ENCODE data around the gene FGFR2.

The FGFR2 gene

DNA sequence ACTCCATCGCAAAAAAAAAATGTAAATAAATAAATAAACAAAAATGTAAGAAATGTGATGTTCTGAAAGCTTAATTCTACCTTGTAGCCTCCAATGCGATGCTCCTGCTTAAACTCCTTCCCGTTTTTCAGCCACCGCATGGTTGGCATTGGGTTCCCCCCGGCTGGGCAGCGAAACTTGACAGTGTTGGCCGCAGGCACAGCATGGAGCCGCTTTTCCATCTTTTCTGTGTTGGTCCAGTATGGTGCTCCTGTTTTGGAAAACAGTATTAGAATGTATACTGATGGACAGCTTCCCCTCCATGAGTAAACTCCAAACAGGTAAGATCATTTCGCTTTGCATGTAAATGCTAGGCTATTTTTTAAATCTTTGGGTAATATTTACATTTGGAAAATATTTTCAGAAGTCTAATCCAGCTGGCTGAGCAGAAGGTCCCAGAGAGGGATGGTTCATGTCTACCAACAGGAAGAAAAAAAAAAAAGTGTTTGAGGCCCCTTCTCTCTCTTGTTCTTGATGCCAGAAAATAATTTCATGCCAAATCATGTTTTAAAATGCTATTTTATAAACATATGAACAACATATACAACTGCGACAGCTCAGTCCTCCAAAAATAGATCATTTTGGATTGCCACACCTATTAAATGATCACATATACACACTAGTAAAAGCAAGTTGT is 46.9 kb downstream of the FGFR2 start:
- no peak for DNase-seq

DNA sequence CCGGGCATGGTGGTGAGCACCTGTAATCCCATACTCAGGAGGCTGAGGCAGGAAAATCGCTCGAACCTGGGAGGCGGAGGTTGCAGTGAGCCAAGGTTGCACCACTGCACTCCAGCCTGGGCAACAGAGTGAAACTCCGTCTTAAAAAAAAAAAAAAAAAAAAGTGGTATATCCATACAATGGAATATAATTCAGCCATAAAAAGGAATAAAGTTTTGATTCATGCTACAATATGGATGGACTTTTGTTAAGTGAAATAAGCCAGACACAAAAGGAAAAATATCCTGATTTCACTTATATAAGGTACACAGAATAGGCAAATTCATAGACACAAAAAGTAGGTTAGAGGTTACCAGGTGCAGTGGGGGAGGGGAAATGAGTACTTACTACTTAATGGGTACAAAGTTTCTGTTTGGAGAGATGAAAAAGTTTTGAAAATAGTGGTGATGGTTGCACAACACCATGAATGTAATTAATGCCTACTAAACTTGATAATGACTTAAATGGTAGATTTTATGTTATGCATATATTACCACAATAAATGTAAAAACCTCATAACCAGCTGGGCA is 53.9 kb downstream of the FGFR2 start:
- no peak for DNase-seq

DNA sequence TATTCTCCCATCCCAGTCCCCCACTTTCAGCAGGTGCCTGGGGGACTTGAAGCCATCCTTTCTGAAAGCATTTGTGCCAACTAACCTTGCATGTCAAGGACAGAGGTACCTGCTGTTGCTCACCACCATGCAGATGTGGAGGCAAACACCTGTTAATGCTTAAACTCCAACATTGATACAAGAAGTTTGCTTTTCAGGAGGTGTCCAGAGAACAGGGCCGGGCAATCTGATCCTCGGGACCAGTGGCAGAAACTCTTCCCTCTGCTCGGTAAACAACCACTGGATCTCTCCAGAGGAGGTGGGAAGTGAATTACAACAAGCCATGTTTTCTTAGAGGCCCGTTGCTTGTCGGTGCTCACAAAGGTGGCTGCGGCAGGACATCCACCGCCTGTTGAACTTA is 54.7 kb downstream of the FGFR2 start:
- no peak for DNase-seq

- DNase-seq, result no peak
Observed at GRCh38 chr10:121541450-121542120, 56.7 kb downstream of the FGFR2 start.

- DNase-seq, result no peak
Observed at GRCh38 chr10:121540732-121541395, 57.4 kb downstream of the FGFR2 start.

GRCh38 chr10:121539786-121540185 is 58.5 kb downstream of the FGFR2 start:
- peak in 1 of 14 donors; percentile 28 for DNase-seq

DNA sequence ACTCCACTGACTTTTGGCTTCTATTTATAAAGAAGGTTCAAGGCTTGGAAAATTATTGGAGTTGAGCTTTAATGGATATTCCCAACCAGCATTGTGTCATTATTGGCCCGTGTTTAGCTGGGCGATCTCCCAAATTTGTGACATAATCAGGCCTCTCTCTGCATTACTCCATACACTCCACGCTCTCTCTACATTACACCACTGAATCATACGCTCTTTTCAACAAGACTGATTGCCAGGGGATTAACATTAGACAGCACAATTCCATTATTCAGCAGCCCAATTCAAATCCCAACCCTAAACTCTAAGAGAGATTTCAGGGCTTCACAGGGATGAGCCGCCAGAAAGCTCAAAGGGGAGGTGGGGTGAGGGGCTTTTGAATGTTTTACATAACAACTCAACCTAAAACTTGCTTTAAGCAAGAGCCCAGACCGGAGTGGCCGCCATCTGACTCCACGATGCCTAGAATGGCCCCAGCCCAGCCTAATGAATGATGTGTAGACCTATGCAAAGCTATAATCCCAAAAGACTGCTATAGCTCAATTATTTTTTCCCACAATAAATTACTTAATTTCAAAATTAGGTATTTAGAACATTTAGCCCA is 61.8 kb downstream of the FGFR2 start:
- DNase-seq, result peak in 6 of 14 donors; percentile 23 to 43 (median 36)

DNA sequence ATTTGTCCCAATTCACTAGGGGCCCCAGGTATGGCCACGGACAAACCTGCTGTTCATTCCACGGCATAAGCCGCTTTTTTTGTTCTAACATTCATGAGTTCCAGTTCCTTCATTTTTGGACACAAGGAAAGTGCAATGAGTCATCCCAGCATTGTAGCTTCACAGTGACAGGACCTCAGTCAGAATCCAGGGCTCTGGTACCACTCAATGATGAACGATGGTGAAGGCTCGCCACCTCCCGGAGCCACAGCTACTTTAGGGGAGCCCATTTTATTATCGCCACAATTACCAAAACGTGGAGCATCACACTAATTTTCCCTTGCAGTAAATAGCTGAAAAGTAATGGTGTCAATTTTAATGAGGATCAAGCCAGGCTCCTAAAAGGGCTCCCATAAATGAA is 62.9 kb downstream of the FGFR2 start:
- DNase-seq, result peak in 1 of 14 donors; percentile 22

- peak in 9 of 14 donors; percentile 31 to 82 (median 44) for DNase-seq
Observed at GRCh38 chr10:121532292-121532864, 65.9 kb downstream of the FGFR2 start.

- DNase-seq, result peak in 1 of 14 donors; percentile 40
Observed at GRCh38 chr10:121531830-121532178, 66.4 kb downstream of the FGFR2 start.

DNA sequence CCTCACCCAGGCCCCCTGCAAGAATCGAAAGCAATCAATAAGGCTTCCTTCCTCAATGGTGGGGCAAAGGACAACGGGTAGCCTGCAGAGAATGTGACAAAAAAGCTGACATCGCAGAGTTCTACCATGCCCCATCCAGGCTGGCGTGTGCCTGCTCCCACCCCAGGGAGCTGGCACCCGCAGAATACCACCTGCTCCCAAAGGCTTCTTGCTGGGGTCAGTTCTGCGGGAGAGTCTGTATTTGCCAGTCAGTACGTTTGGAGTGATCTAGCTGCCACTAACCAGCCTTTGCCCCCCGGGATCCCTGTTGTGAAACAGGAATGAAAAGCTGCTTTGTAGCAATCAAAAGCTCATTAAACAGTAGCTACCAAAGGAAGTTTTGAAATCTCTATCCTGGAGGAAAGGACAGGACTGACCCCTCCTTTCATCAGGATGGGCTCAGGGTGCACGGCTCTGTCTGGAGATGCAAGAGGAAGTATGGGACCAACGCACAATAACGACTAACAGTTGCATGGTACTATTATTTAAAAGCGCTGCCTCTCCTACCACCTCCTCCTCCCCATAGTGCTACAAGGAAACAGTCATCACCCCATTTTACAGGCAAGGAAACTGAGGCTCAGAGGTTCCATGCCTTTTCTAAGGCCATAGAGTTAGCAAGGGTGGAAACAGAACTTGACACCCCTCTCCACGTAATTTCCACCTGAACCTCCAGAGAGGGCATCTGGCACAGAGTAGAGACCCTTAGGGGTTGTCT is 67.0 kb downstream of the FGFR2 start:
- peak in 2 of 14 donors; percentile 33 to 38 for DNase-seq

DNA sequence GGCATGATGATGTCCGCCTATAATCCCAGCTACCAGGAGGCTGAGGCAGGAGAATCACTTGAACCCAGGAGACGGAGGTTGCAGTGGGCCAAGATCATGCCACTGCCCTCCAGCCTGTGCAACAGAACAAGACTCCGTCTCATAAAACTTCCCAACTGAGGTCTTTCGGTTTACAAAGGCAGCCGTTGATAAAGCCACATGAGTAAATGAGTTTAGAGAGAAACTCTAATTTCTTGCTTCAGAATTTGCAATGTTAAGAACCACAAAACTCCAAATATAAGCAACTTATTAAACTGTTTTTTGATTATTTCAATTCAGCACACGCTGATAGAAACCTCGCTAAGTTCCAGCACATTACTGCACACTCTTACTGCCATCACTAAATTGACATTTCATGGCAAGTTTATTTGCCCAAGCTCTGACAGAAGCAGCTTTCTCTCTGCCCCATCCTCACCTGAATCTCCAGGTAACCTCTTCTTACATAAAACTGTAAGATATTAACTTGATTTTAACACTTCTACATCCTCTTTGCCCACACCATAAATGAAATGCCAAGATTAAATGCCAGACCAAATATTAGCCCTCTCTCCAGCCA is 67.7 kb downstream of the FGFR2 start:
- no peak for DNase-seq

DNA sequence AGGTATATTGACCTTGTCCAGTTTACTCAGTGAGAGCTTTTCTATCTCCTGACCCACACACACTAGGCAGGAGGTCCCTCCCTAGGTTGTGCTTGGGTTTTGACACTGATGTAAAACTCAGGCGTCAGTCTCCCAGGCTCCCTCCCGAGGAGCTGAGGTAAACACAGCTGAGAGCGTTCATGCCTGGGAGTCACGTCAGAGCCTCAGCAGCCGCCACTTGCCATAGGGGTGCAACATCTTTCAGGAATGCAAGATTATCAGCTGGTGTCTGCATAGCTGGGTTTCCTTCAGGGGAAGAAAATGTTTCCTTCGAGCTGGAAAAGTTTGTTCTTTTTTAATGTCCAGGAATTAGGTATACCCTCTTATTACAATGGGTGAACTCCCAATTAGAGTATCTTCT is 70.6 kb downstream of the FGFR2 start:
- DNase-seq, result no peak

- DNase-seq, result no peak
Observed at GRCh38 chr10:121526801-121527221, 71.4 kb downstream of the FGFR2 start.

DNA sequence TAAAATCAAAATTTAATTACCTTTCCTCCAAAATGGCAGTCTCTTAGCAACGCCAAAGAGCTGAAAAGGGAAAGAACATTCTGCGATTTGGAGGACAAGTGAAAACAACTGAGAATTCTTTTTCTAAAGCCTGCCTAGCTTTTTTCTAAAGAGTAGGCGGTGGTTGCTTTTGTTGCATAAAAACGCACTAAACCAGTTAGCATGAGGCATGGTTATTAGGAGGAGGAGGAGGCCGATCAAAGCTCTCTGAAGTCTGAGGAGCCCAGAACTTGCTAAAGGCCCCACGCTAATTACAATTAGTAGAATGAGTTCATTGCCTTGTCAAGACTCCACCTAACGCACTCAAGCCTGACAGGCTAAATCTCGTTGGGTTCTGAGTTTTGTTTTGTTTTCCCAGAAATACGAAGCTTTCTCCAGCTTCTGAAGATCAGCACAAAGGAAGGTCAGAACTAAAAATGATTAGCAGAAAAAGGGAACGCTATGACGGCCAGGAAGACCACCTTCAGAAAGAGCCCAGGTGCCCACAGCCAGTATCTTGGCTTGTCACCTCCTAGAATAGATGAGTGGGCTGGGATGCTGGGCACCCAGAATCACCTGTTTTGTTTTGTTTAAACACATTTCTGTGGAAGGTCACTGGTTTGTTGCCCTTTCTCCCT is 72.0 kb downstream of the FGFR2 start:
- peak in 1 of 14 donors; percentile 30 for DNase-seq

- DNase-seq, result peak in 1 of 14 donors; percentile 36
Observed at GRCh38 chr10:121525251-121526134, 72.8 kb downstream of the FGFR2 start.

GRCh38 chr10:121524157-121524817 is 74.0 kb downstream of the FGFR2 start:
- peak in 4 of 14 donors; percentile 29 to 76 (median 34) for DNase-seq

GRCh38 chr10:121522831-121523230 is 75.4 kb downstream of the FGFR2 start:
- DNase-seq, result no peak
